SH-SY5Y (cell line): ENCODE data around the gene USP46.

Experiments
- GATA2 ChIP-seq: IDR thresholded peaks from 2 replicates; pipeline ENCODE4 v1.6.1; 2011; ENCODE audit warnings: mild to moderate bottlenecking, low read depth, low read length
- GATA3 ChIP-seq: IDR thresholded peaks from 2 replicates; pipeline ENCODE4 v1.6.1; 2011; ENCODE audit warnings: low read depth, mild to moderate bottlenecking, low read length, moderate library complexity

DNA sequence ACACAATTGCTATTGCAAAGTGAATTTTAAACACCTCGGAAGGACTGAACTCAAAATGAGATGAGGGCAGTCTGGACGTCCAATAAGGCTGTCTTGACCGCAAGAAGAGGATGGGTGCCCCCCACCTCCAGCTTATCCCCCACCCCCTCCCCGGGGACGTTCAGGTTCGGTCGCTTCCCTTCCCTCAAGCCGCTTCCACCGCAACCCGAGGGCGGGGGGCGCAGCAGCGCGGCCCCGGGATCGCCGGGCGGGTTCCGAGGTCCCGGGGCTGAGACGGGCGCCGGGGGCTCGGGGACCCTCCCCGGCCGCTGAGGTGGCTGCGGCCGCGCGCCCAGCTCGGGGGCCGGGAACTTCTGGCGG lies 480 bp downstream of the USP46 start:
- TF ChIP-seq GATA2 = no peak
- no peak for TF ChIP-seq GATA3
